Measurements from ENCODE around the gene SLC35F1.

Gene SLC35F1

GRCh38 chr6:118285791-118286190 is 378.7 kb downstream of the SLC35F1 start:
- Histone ChIP-seq H3K9me3 (ENCODE audit: insufficient read depth, low read length, severe bottlenecking) (no peaks in the 10 kb centered on the region), H3K27ac (ENCODE audit: low read length) (no peak overlapping the region), H4K20me1 (ENCODE audit: insufficient read depth, low read length) (no peaks in the 10 kb centered on the region), H3K4me2 (ENCODE audit: insufficient read depth, low read length) (no peak overlapping the region), H3K79me2 (ENCODE audit: insufficient read depth, low read length) (no peaks in the 10 kb centered on the region), H3K4me1 (ENCODE audit: insufficient read depth, low read length) (no peaks in the 10 kb centered on the region), H3K4me3 (ENCODE audit: low read depth in 1 of 2, low read length in 2 of 2) (no peak overlapping the region), H3K9ac (ENCODE audit: low read depth, low read length) (no peak overlapping the region), H3K27me3 (ENCODE audit: insufficient read depth, low read length, poor library complexity) (no peaks in the 10 kb centered on the region), H3K36me3 (ENCODE audit: insufficient read depth, low read length) (no peaks in the 10 kb centered on the region), H2AFZ (ENCODE audit: low read depth, low read length) (no peak overlapping the region)
- ATAC-seq (ENCODE audit: insufficient read depth, low read depth) (no peak), DNase-seq (no peak)
- TF ChIP-seq, protein P1, sequence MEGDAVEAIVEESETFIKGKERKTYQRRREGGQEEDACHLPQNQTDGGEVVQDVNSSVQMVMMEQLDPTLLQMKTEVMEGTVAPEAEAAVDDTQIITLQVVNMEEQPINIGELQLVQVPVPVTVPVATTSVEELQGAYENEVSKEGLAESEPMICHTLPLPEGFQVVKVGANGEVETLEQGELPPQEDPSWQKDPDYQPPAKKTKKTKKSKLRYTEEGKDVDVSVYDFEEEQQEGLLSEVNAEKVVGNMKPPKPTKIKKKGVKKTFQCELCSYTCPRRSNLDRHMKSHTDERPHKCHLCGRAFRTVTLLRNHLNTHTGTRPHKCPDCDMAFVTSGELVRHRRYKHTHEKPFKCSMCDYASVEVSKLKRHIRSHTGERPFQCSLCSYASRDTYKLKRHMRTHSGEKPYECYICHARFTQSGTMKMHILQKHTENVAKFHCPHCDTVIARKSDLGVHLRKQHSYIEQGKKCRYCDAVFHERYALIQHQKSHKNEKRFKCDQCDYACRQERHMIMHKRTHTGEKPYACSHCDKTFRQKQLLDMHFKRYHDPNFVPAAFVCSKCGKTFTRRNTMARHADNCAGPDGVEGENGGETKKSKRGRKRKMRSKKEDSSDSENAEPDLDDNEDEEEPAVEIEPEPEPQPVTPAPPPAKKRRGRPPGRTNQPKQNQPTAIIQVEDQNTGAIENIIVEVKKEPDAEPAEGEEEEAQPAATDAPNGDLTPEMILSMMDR (IDR thresholded peaks at IDR 0.05; ENCODE audit: borderline replicate concordance, extremely low read depth, low read length, poor library complexity, severe bottlenecking): no peak
- TF ChIP-seq EZH2 (IDR thresholded peaks at IDR 0.05; ENCODE audit: borderline replicate concordance, low read depth, low read length, severe bottlenecking): no peak

GRCh38 chr6:118288355-118289124 is 381.5 kb downstream of the SLC35F1 start:
- no peak for TF ChIP-seq EZH2 (IDR thresholded peaks at IDR 0.05; ENCODE audit: borderline replicate concordance, low read depth, low read length, severe bottlenecking)
- TF ChIP-seq, protein P1 (IDR thresholded peaks at IDR 0.05; ENCODE audit: borderline replicate concordance, extremely low read depth, low read length, poor library complexity, severe bottlenecking): peak; percentile 26
- no peaks in the 10 kb centered on the region for H3K4me1 ChIP-seq (ENCODE audit: insufficient read depth, low read length)
- no peaks in the 10 kb centered on the region for H3K27me3 ChIP-seq (ENCODE audit: insufficient read depth, low read length, poor library complexity)
- no peaks in the 10 kb centered on the region for H3K79me2 ChIP-seq (ENCODE audit: insufficient read depth, low read length)
- no peaks in the 10 kb centered on the region for H3K9me3 ChIP-seq (ENCODE audit: insufficient read depth, low read length, severe bottlenecking)
- H3K4me3 ChIP-seq (ENCODE audit: low read depth in 1 of 2, low read length in 2 of 2): no peak overlapping the region
- H4K20me1 ChIP-seq (ENCODE audit: insufficient read depth, low read length): no peaks in the 10 kb centered on the region
- H3K9ac ChIP-seq (ENCODE audit: low read depth, low read length): no peak overlapping the region
- H3K4me2 ChIP-seq (ENCODE audit: insufficient read depth, low read length): no peak overlapping the region
- DNase-seq: no peak
- H3K27ac ChIP-seq (ENCODE audit: low read length): no peak overlapping the region
- H2AFZ ChIP-seq (ENCODE audit: low read depth, low read length): no peak overlapping the region
- no peaks in the 10 kb centered on the region for H3K36me3 ChIP-seq (ENCODE audit: insufficient read depth, low read length)
- ATAC-seq (ENCODE audit: insufficient read depth, low read depth): no peak

- Histone ChIP-seq H3K4me1 (ENCODE audit: insufficient read depth, low read length) (no peaks in the 10 kb centered on the region), H3K79me2 (ENCODE audit: insufficient read depth, low read length) (no peaks in the 10 kb centered on the region), H2AFZ (ENCODE audit: low read depth, low read length) (no peak overlapping the region), H3K9me3 (ENCODE audit: insufficient read depth, low read length, severe bottlenecking) (no peaks in the 10 kb centered on the region), H4K20me1 (ENCODE audit: insufficient read depth, low read length) (no peaks in the 10 kb centered on the region), H3K9ac (ENCODE audit: low read depth, low read length) (no peak overlapping the region), H3K4me2 (ENCODE audit: insufficient read depth, low read length) (no peak overlapping the region), H3K36me3 (ENCODE audit: insufficient read depth, low read length) (no peaks in the 10 kb centered on the region), H3K27me3 (ENCODE audit: insufficient read depth, low read length, poor library complexity) (peaks cover 2% of the 10 kb centered on the region), H3K4me3 (ENCODE audit: low read depth in 1 of 2, low read length in 2 of 2) (no peak overlapping the region), H3K27ac (ENCODE audit: low read length) (no peak overlapping the region)
- DNase-seq (no peak), ATAC-seq (ENCODE audit: insufficient read depth, low read depth) (no peak)
- TF ChIP-seq, protein P1 (IDR thresholded peaks at IDR 0.05; ENCODE audit: borderline replicate concordance, extremely low read depth, low read length, poor library complexity, severe bottlenecking): no peak
- no peak for TF ChIP-seq EZH2 (IDR thresholded peaks at IDR 0.05; ENCODE audit: borderline replicate concordance, low read depth, low read length, severe bottlenecking)
Measured at GRCh38 chr6:118292558-118292957, 385.5 kb downstream of the SLC35F1 start.
